Measurements from ENCODE around the gene ADAMTSL4. TPM values are rescaled to one million over a fixed set of nuclear protein-coding genes. Genes with fewer than 3 reads are reported as not detected.
A peak's percentile ranks its signal among the peaks of the same experiment; 100 is the strongest.

Gene ADAMTSL4
- total and polyA plus RNA-seq, 9 of the 15 experiments (the other 6 are each of a cell fraction or from before 2014, with no cell fraction given): 12.7 to 212 (median 35.6) TPM

GRCh38 chr1:150545486-150546032, 3.6 kb upstream of the ADAMTSL4 start (continued):
- TF ChIP-seq, protein P1, sequence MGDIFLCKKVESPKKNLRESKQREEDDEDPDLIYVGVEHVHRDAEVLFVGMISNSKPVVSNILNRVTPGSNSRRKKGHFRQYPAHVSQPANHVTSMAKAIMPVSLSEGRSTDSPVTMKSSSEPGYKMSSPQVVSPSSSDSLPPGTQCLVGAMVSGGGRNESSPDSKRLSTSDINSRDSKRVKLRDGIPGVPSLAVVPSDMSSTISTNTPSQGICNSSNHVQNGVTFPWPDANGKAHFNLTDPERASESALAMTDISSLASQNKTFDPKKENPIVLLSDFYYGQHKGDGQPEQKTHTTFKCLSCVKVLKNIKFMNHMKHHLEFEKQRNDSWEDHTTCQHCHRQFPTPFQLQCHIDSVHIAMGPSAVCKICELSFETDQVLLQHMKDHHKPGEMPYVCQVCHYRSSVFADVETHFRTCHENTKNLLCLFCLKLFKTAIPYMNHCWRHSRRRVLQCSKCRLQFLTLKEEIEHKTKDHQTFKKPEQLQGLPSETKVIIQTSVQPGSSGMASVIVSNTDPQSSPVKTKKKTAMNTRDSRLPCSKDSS (IDR thresholded peaks at IDR 0.05; ENCODE audit: low read depth, partially characterized antibody): no peak
- TF ChIP-seq NCOA4 (IDR thresholded peaks at IDR 0.05; ENCODE audit: partially characterized antibody) (no peak), ZNF3 (CRISPR knock-in tag; IDR thresholded peaks at IDR 0.05) (no peak), SRSF7 (optimal IDR thresholded peaks at IDR 0.05; ENCODE audit: low read depth, low read length) (no peak), ZKSCAN8 (CRISPR knock-in tag; IDR thresholded peaks at IDR 0.05) (no peak), PRDM10 (IDR thresholded peaks at IDR 0.05; ENCODE audit: partially characterized antibody) (peak; percentile 58), MIER1 (IDR thresholded peaks at IDR 0.05; ENCODE audit: low read depth) (no peak), MLLT1 (IDR thresholded peaks at IDR 0.05) (peak in 1 of 2 experiments; percentile 25; a peak in 1 of 4 replicates), ZNF696 (CRISPR knock-in tag; conservative IDR thresholded peaks at IDR 0.05) (no peak), KAT2B (IDR thresholded peaks at IDR 0.05; ENCODE audit: low read depth, low read length) (no peak), NFATC3 (IDR thresholded peaks at IDR 0.05) (peak; percentile 64), HNRNPUL1 (IDR thresholded peaks at IDR 0.05; ENCODE audit: low read length) (no peak), BACH1 (tag; IDR thresholded peaks at IDR 0.05) (no peak), ZBED1 (IDR thresholded peaks at IDR 0.05) (0 out of 2 replicates have a peak, but pooled peaks have one; percentile 40), BRF1 (IDR thresholded peaks at IDR 0.05; ENCODE audit: borderline replicate concordance, extremely low read depth, insufficient read length) (no peak), ESRRA (IDR thresholded peaks at IDR 0.05; ENCODE audit: borderline replicate concordance, low read depth) (peak; percentile 95), USF2 (CRISPR knock-in tag; IDR thresholded peaks at IDR 0.05) (no peak), ZNF274 (IDR thresholded peaks at IDR 0.05; ENCODE audit: borderline replicate concordance, low read depth, low read length) (no peak; the same call in 1 of the 2 replicates), CTBP1 (IDR thresholded peaks at IDR 0.05; ENCODE audit: borderline replicate concordance) (peak; percentile 99), FOXK2 (conservative IDR thresholded peaks at IDR 0.05 in 1 of 2, IDR thresholded peaks at IDR 0.05 in 1 of 2; ENCODE audit: low read depth in 2 of 2) (peak; percentile 61 to 66; a peak in 3 of 4 replicates)
- TF ChIP-seq, protein P2, sequence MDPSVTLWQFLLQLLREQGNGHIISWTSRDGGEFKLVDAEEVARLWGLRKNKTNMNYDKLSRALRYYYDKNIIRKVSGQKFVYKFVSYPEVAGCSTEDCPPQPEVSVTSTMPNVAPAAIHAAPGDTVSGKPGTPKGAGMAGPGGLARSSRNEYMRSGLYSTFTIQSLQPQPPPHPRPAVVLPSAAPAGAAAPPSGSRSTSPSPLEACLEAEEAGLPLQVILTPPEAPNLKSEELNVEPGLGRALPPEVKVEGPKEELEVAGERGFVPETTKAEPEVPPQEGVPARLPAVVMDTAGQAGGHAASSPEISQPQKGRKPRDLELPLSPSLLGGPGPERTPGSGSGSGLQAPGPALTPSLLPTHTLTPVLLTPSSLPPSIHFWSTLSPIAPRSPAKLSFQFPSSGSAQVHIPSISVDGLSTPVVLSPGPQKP (CRISPR knock-in tag; IDR thresholded peaks at IDR 0.05): no peak

All from K562 (cell line).